Heart left ventricle (tissue), 13 donors: Measurements from ENCODE around the gene KLRG1.

Experiments used
- POLR2A ChIP-seq, 2 donors: fragments of 450-650 bp; IDR thresholded peaks; one replicate each; pipeline ENCODE4 v1.6.1; 2017; ENCODE audit warnings: antibody characterized with exemption in 2 of 2, mild to moderate bottlenecking in 2 of 2, moderate library complexity in 2 of 2
- TF ChIP-seq, protein P1 (sequence below), 12 donors: fragments of 200-600 bp; sonication (generic) in 4 of 12; IDR thresholded peaks; one replicate each; pipeline versions ENCODE4 v1.5.0 to v1.8.0; 2018 to 2022; ENCODE audit warnings: antibody characterized with exemption in 12 of 12, mild to moderate bottlenecking in 5 of 12
- donor health status: ischemic (EF 13 %, LVEDD 7.1; RV severe dilation, severe dysfunction).
- donor health status: DM: no; HTN: yes; CAD: no.
- donor health status: DM: no; HTN: no; CAD: no.
- donor health status: ischemic (EF 25% LVEDD 6.9; RV normal size, moderate dysfunction).
- donor health status: ischemic (EF 25% LVEDD 5.7; RV mildly dilated, moderate dysfunction).
- donor health status: ischemic (EF 35%, LVEDD 5.7; RV mildly dilated, moderate dysfunction).
- donor health status: nonischemic (EF 11% LVEDD 7.7; RV severe dilation, severe dysfunction).
- donor health status: DM: yes; HTN: yes; CAD: no.
- donor health status: PGD.
- donor health status: ischemic (EF 29% LVEDD 5.4; RV normal size, mild dysfunction).
- donor health status: nonischemic (EF 23%, LVEDD 6.1; RV moderate dilation, normal function).

DNA sequence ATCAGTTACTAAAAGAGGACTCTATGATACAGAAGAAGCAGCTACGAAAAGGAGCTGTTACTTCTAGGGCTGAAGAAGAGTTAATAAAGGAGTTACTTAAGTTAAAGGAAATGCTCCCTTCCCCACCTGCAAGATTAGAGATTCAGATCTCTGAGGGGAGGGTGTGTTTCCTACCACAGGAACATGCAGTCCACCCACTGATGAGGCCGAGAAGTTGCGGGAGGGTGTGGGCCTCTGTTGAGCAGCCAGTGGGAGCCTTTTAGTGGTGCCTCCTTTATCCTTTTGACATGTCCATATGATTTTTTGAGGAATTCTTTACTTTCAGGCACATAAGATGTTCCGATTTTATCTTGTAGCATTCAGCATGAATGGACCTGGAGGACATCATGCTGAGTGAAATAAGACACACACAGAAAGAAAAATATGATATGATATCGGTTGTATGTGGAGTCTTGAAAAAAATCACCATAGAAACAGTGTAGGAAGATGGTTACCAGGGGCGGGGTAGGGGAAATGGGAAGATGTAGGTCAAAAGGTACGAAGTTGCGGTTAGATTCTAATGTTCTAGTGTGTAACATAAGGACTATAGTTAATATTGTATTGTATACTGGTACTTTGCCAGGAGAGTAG is 35.5 kb upstream of the KLRG1 start:
- TF ChIP-seq, protein P1, sequence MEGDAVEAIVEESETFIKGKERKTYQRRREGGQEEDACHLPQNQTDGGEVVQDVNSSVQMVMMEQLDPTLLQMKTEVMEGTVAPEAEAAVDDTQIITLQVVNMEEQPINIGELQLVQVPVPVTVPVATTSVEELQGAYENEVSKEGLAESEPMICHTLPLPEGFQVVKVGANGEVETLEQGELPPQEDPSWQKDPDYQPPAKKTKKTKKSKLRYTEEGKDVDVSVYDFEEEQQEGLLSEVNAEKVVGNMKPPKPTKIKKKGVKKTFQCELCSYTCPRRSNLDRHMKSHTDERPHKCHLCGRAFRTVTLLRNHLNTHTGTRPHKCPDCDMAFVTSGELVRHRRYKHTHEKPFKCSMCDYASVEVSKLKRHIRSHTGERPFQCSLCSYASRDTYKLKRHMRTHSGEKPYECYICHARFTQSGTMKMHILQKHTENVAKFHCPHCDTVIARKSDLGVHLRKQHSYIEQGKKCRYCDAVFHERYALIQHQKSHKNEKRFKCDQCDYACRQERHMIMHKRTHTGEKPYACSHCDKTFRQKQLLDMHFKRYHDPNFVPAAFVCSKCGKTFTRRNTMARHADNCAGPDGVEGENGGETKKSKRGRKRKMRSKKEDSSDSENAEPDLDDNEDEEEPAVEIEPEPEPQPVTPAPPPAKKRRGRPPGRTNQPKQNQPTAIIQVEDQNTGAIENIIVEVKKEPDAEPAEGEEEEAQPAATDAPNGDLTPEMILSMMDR (IDR thresholded peaks at IDR 0.05): no peak
- TF ChIP-seq POLR2A (IDR thresholded peaks at IDR 0.05): no peak
